Ishikawa (cell line): ENCODE measurements around the gene RFTN1.

Experiments
- CEBPB ChIP-seq: IDR thresholded peaks from 2 replicates; pipeline ENCODE4 v1.6.1; 2012
- CREB1 ChIP-seq: IDR thresholded peaks from 2 replicates; pipeline ENCODE4 v1.6.1; 2012; ENCODE audit warnings: low read depth
- EGR1 ChIP-seq: IDR thresholded peaks from 2 replicates; pipeline ENCODE4 v1.6.1; 2012
- EP300 ChIP-seq: IDR thresholded peaks from 2 replicates; pipeline ENCODE4 v1.6.1; 2012; ENCODE audit warnings: borderline replicate concordance
- FOXM1 ChIP-seq: IDR thresholded peaks from 2 replicates; pipeline ENCODE4 v1.6.1; 2012; ENCODE audit warnings: low read depth, borderline replicate concordance
- NFIC ChIP-seq: IDR thresholded peaks from 2 replicates; pipeline ENCODE4 v1.6.1; 2012
- RAD21 ChIP-seq: IDR thresholded peaks from 2 replicates; pipeline ENCODE4 v1.6.1; 2012; ENCODE audit warnings: low read depth
- TAF1 ChIP-seq: IDR thresholded peaks from 2 replicates; pipeline ENCODE4 v1.6.1; 2012; ENCODE audit warnings: low read depth, mild to moderate bottlenecking
- TCF12 ChIP-seq: IDR thresholded peaks from 2 replicates; pipeline ENCODE4 v1.6.1; 2012; ENCODE audit warnings: low read depth
- TEAD4 ChIP-seq: IDR thresholded peaks from 2 replicates; pipeline ENCODE4 v1.6.1; 2012
- YY1 ChIP-seq: IDR thresholded peaks from 2 replicates; pipeline ENCODE4 v1.6.1; 2012; ENCODE audit warnings: low read depth
- ZBTB7A ChIP-seq: IDR thresholded peaks from 2 replicates; pipeline ENCODE4 v1.6.1; 2012; ENCODE audit warnings: low read depth
- TF ChIP-seq, protein P1 (sequence below): IDR thresholded peaks from 2 replicates; pipeline ENCODE4 v1.6.1; 2012
- TF ChIP-seq, protein P2 (sequence below): IDR thresholded peaks from 2 replicates; pipeline ENCODE4 v1.6.1; 2012
- TF ChIP-seq, protein P3 (sequence below): IDR thresholded peaks from 2 replicates; pipeline ENCODE4 v1.6.1; 2012; ENCODE audit warnings: low read depth, mild to moderate bottlenecking

Gene RFTN1

DNA sequence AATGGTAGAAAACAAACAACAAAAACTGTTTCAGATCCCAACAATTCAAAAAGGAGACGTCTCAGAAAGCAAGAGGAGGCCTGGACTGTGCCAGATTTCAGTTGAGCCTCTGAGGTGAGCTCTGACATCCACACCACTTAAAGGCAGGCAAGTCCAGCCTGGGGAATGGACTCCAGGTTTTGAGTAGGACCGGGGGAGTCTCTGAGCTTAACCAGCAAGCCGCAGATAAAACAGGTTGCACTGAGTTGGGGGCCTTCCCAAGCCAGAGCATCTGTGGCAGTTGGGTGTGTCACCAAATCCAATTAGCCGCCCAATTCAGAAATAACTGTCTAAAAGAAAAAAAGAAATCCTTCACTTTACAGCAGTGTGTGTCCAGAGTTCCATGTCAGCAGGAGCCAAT, 193.8 kb downstream of the RFTN1 start:
- no peak for TF ChIP-seq RAD21
- TF ChIP-seq EP300: no peak
- TF ChIP-seq ZBTB7A: no peak
- no peak for TF ChIP-seq NFIC
- no peak for TF ChIP-seq TEAD4

DNA sequence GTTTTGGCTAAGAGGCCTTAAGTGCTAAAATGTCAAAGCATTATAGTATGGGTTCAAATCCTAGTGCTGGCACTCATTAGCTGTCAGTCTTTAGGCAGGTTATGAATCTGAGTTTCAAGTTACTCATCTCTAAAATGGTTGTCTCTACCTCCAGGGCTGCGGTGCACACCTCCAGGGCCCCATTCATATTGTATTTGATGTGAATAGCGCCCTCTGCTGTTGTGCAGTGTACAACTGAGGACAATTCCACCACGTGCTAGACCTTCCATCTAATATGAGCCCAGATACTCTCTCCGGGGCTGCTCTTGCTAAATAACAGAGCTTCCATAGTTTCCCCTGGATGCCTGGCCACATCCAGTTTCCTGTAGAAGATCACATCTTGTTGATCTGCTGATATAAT, 194.2 kb downstream of the RFTN1 start:
- TF ChIP-seq, protein P1, sequence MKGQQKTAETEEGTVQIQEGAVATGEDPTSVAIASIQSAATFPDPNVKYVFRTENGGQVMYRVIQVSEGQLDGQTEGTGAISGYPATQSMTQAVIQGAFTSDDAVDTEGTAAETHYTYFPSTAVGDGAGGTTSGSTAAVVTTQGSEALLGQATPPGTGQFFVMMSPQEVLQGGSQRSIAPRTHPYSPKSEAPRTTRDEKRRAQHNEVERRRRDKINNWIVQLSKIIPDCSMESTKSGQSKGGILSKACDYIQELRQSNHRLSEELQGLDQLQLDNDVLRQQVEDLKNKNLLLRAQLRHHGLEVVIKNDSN: no peak
- TF ChIP-seq RAD21: peak; percentile 25; the same call in 1 of the 2 replicates

DNA sequence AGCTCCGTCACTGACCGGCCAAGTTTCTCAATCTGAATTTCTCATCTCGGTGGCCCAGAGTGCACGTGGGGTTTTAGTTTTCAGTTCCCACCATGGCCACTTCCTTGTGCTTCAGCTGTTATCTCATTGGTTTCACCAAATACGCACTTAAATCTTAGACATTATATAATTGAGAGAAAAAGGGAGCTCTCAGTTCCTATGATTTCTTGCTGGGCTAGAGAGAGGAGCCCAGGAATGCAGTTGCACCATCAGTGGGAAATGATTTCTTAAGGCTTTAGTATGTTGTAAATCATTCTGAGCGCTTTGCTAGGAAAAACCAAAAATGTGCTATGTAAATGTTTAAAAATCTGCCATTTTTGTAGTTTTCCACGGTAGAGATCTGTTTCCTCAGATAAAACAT, 195.3 kb downstream of the RFTN1 start:
- TF ChIP-seq ZBTB7A: no peak
- no peak for TF ChIP-seq FOXM1
- no peak for TF ChIP-seq NFIC
- TF ChIP-seq, protein P2, sequence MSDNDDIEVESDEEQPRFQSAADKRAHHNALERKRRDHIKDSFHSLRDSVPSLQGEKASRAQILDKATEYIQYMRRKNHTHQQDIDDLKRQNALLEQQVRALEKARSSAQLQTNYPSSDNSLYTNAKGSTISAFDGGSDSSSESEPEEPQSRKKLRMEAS: no peak
- TF ChIP-seq TCF12: no peak
- no peak for TF ChIP-seq EGR1
- TF ChIP-seq RAD21: no peak
- no peak for TF ChIP-seq CEBPB
- TF ChIP-seq, protein P1: no peak
- TF ChIP-seq EP300: no peak
- no peak for TF ChIP-seq CREB1
- no peak for TF ChIP-seq TAF1
- TF ChIP-seq, protein P3, sequence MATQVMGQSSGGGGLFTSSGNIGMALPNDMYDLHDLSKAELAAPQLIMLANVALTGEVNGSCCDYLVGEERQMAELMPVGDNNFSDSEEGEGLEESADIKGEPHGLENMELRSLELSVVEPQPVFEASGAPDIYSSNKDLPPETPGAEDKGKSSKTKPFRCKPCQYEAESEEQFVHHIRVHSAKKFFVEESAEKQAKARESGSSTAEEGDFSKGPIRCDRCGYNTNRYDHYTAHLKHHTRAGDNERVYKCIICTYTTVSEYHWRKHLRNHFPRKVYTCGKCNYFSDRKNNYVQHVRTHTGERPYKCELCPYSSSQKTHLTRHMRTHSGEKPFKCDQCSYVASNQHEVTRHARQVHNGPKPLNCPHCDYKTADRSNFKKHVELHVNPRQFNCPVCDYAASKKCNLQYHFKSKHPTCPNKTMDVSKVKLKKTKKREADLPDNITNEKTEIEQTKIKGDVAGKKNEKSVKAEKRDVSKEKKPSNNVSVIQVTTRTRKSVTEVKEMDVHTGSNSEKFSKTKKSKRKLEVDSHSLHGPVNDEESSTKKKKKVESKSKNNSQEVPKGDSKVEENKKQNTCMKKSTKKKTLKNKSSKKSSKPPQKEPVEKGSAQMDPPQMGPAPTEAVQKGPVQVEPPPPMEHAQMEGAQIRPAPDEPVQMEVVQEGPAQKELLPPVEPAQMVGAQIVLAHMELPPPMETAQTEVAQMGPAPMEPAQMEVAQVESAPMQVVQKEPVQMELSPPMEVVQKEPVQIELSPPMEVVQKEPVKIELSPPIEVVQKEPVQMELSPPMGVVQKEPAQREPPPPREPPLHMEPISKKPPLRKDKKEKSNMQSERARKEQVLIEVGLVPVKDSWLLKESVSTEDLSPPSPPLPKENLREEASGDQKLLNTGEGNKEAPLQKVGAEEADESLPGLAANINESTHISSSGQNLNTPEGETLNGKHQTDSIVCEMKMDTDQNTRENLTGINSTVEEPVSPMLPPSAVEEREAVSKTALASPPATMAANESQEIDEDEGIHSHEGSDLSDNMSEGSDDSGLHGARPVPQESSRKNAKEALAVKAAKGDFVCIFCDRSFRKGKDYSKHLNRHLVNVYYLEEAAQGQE: no peak
- TF ChIP-seq TEAD4: no peak

DNA sequence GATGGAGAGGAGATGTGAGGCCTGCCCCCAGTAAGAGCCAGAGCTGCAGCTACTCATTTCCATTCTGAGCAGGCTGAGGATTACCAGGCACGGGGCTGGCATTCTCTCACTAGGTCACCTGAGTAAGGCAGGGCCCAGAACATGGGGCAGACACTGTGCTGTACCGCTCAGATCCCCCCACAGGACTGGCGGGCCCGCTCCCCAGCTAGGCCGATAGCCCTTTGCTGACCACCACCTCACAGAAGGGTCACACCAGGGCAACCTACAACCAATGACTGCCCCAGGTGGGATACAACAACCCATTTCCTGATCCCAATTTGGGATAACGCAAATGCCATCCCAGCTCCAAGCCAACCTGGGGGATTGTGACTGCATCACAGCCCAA, 195.9 kb downstream of the RFTN1 start:
- no peak for TF ChIP-seq EGR1
- no peak for TF ChIP-seq YY1
- TF ChIP-seq TAF1: no peak
- no peak for TF ChIP-seq CEBPB
- no peak for TF ChIP-seq ZBTB7A

DNA sequence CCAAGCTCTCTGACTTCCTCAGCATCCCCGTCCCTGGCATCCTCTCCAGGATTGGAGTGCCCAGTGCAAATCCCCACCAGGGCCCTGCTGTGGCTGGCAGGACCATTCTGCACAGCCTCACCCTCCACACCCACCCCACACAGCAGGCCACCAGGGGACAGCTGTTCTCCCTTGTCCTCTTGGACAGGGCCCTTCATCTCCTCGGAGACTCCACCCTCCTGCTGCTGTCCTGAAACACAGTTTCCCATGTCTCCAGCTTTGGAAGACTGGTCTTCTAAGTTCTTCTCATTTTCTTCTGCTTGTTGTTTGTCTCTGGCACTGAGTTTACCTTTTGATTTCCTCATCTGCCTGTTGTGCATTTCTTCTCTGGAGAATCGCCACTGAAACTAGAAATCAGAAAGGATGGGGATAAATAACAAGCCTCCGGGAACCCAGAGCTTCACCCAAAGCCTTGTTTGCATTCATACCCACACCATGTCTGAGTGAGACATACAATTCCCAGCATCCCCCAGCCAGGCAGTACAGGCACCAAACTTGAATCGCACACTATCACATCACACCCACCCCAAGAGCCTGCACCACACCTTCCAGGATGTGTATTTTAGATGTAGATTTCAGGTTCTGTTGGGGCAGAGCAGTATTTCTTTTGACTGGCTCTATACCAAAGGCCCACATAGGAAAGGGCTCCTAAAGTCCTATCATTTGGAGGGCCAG, 196.5 kb downstream of the RFTN1 start:
- TF ChIP-seq CEBPB (no peak), ZBTB7A (no peak), TCF12 (no peak), TEAD4 (no peak), EP300 (no peak), YY1 (no peak), RAD21 (no peak), EGR1 (no peak), NFIC (no peak), TAF1 (no peak)
- TF ChIP-seq, protein P3: no peak
- TF ChIP-seq, protein P1: no peak
- TF ChIP-seq, protein P2: no peak

DNA sequence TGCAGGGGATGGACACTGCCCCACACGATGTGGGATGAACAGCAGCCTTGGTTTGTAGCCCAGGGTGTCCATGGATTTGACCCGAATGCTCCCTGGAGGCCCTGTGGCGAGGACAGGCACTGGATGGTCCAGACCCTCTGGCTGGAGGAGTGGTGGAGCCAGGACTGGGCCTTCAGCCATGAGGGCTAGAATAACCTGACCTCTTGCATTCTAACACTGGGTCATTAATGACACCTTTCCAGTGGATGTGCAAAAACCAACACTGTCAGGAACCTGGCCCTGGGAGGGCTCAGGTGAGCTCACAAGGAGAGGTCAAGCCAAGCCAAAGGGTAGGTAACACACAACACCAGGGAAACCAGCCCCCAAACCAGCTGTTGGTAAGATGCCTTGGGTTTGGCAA, 197.1 kb downstream of the RFTN1 start:
- TF ChIP-seq EGR1: no peak
- TF ChIP-seq ZBTB7A: no peak
- no peak for TF ChIP-seq YY1
- no peak for TF ChIP-seq RAD21
- TF ChIP-seq, protein P1: no peak
- TF ChIP-seq EP300: no peak
- no peak for TF ChIP-seq CEBPB
- no peak for TF ChIP-seq NFIC
